ENCODE measurements around the gene PFDN1.

PFDN1 gene

DNA sequence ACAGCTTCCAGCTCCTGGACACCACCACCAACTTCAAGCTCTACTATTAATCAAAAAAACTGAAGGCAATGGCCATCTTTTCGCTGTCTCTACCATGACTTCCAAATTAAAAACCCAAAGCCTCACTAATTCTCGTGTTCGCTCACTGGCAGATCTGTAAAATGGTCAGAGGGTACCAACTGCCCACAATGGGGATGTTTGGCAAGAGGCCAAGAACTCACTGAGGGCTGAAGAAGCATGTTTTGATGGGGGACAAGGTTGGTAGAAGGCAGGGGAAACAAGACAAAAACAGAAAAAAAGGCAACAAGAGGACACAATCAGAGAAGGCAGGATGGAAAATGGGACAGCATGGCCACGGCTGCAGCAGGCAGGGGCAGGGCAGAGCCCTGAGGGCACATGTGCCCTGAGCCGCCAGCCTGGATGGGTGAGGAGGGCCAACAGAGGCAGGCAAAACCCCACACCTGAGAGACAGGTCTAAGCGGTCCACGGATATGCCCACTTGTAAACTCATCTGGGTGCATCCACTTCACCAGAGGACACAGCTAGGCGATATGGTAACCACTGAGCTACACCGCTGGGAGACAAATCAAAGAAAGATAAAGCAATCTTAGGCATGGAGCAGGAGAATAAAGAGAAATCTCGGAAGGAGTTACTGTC lies 50.3 kb downstream of the PFDN1 start:
- FAIRE-seq (no peak), DNase-seq (ENCODE audit: insufficient read length, low spot score) (no peak)

GRCh38 chr5:140251527-140251973 lies 51.4 kb downstream of the PFDN1 start:
- DNase-seq (ENCODE audit: insufficient read length, low spot score) (peak; percentile 69), FAIRE-seq (peak; percentile 87)
- no peak for TF ChIP-seq POLR2A (IDR thresholded peaks at IDR 0.05; ENCODE audit: low read depth, low read length)

More for the DNA sequence above, 50.3 kb downstream of the PFDN1 start:
- TF ChIP-seq POLR2A (IDR thresholded peaks at IDR 0.05; ENCODE audit: low read depth, low read length) = no peak

- DNase-seq (ENCODE audit: insufficient read length, low spot score) (no peak), FAIRE-seq (no peak)
- no peak for TF ChIP-seq POLR2A (IDR thresholded peaks at IDR 0.05; ENCODE audit: low read depth, low read length)
These were observed 52.5 kb downstream of the PFDN1 start for GRCh38 chr5:140250386-140250785.

DNA sequence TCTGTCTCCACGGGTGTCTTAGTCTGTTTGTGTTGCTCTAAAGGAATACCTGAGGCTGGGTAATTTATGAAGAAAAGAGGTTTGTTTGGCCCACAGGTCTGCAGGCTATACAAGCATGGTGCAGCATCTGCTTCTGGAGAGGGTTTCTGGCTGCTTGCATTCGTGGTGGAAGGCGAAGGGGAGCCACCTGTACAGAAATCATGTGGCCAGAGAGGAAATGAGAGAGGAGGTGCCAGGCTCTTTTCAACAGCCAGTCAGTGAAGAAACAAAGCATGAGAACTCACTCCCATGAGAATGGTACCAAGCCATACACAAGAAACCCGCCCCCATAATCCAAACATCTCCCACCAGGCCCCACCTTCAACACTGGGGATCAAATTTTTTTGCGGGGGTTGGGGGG lies 53.4 kb downstream of the PFDN1 start:
- DNase-seq (ENCODE audit: insufficient read length, low spot score) (no peak), FAIRE-seq (no peak)
- TF ChIP-seq POLR2A (IDR thresholded peaks at IDR 0.05; ENCODE audit: low read depth, low read length) = no peak

DNA sequence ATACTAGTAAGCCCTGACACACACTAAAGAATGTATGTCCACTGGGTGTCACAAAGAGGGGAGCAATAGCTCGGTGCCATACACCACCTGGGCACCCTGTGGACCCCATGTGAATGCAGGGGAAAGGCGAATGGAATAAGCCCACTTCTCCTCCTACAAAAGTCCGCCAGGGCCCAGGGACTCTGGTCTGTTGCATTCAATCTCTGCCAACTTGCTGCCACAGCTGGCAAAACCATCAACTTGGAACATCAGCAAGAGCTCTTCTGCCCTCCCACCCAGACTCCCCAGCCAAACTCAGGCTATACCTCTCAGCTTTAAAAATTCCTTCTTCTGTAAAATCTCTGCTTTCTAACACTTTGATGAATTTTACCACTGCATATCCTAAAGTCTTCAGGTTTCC lies 54.5 kb downstream of the PFDN1 start:
- no peak for FAIRE-seq
- no peak for DNase-seq (ENCODE audit: insufficient read length, low spot score)
- TF ChIP-seq POLR2A (IDR thresholded peaks at IDR 0.05; ENCODE audit: low read depth, low read length) = no peak

GRCh38 chr5:140246378-140247122 lies 56.4 kb downstream of the PFDN1 start:
- DNase-seq (ENCODE audit: insufficient read length, low spot score) = peak; percentile 50
- no peak for TF ChIP-seq POLR2A (IDR thresholded peaks at IDR 0.05; ENCODE audit: low read depth, low read length)
- FAIRE-seq = no peak

GRCh38 chr5:140245926-140246325 lies 57.0 kb downstream of the PFDN1 start:
- FAIRE-seq (no peak), DNase-seq (ENCODE audit: insufficient read length, low spot score) (no peak)
- TF ChIP-seq POLR2A (IDR thresholded peaks at IDR 0.05; ENCODE audit: low read depth, low read length) = no peak

DNA sequence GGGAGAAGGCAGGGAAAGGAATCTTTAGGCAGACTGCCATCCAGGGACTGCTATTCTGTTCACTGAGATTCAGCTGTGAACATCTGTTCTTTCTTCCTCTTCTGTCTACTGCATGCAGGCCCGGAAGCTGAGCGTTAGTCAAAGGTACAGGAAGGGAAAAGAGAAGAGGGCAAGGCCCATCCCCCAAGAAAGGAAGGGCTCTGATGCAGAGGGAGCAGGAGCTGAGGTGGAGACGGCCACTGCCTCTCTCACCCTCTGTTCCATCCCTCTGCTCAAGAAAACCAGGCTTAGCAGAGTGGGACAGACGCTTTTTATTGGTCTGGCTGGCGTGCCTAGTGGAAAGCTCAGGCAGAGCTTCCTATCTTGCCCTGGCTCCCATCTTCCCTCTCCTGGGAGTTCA lies 57.6 kb downstream of the PFDN1 start:
- no peak for DNase-seq (ENCODE audit: insufficient read length, low spot score)
- FAIRE-seq = no peak
- no peak for TF ChIP-seq POLR2A (IDR thresholded peaks at IDR 0.05; ENCODE audit: low read depth, low read length)

- DNase-seq (ENCODE audit: insufficient read length, low spot score) = peak; percentile 50
- no peak for TF ChIP-seq POLR2A (IDR thresholded peaks at IDR 0.05; ENCODE audit: low read depth, low read length)
- FAIRE-seq = no peak
These were observed 58.3 kb downstream of the PFDN1 start for GRCh38 chr5:140244525-140245025.

GRCh38 chr5:140243706-140244250 lies 59.1 kb downstream of the PFDN1 start:
- no peak for TF ChIP-seq POLR2A (IDR thresholded peaks at IDR 0.05; ENCODE audit: low read depth, low read length)
- DNase-seq (ENCODE audit: insufficient read length, low spot score) = no peak
- no peak for FAIRE-seq

- no peak for TF ChIP-seq POLR2A (IDR thresholded peaks at IDR 0.05; ENCODE audit: low read depth, low read length)
- no peak for DNase-seq (ENCODE audit: insufficient read length, low spot score)
- FAIRE-seq = no peak
These were observed 59.9 kb downstream of the PFDN1 start for GRCh38 chr5:140242890-140243585.

- FAIRE-seq (no peak), DNase-seq (ENCODE audit: insufficient read length, low spot score) (no peak)
- TF ChIP-seq POLR2A (IDR thresholded peaks at IDR 0.05; ENCODE audit: low read depth, low read length) = no peak
These were observed 60.8 kb downstream of the PFDN1 start for GRCh38 chr5:140242099-140242498.

- DNase-seq (ENCODE audit: insufficient read length, low spot score) (peak; percentile 66), FAIRE-seq (no peak)
- TF ChIP-seq POLR2A (IDR thresholded peaks at IDR 0.05; ENCODE audit: low read depth, low read length) = no peak
These were observed 61.8 kb downstream of the PFDN1 start for GRCh38 chr5:140240987-140241706.

All from H54 (cell line).